GM03348 (cell line): ENCODE measurements around the gene UBALD1.

Experiments
- DNase-seq: peaks from one replicate; pipeline ENCODE4 v3.0.0; 2012; ENCODE audit warnings: low spot score

UBALD1 gene

GRCh38 chr16:4614571-4615383 lies at the start of gene UBALD1:
TSS of gene UBALD1 (minus strand) at chr16:4614888. CDS start at chr16:4614797, 91 bp downstream.
- peak; percentile 95 for DNase-seq

- no peak for DNase-seq
These were observed 49.2 kb upstream of the UBALD1 start for GRCh38 chr16:4663777-4664465.

GRCh38 chr16:4663465-4663776 lies 48.7 kb upstream of the UBALD1 start:
- DNase-seq, result no peak

GRCh38 chr16:4661661-4662060 lies 47.0 kb upstream of the UBALD1 start:
- no peak for DNase-seq

GRCh38 chr16:4660454-4661007 lies 45.8 kb upstream of the UBALD1 start:
- no peak for DNase-seq

GRCh38 chr16:4659363-4660353 lies 45.0 kb upstream of the UBALD1 start:
- no peak for DNase-seq

DNA sequence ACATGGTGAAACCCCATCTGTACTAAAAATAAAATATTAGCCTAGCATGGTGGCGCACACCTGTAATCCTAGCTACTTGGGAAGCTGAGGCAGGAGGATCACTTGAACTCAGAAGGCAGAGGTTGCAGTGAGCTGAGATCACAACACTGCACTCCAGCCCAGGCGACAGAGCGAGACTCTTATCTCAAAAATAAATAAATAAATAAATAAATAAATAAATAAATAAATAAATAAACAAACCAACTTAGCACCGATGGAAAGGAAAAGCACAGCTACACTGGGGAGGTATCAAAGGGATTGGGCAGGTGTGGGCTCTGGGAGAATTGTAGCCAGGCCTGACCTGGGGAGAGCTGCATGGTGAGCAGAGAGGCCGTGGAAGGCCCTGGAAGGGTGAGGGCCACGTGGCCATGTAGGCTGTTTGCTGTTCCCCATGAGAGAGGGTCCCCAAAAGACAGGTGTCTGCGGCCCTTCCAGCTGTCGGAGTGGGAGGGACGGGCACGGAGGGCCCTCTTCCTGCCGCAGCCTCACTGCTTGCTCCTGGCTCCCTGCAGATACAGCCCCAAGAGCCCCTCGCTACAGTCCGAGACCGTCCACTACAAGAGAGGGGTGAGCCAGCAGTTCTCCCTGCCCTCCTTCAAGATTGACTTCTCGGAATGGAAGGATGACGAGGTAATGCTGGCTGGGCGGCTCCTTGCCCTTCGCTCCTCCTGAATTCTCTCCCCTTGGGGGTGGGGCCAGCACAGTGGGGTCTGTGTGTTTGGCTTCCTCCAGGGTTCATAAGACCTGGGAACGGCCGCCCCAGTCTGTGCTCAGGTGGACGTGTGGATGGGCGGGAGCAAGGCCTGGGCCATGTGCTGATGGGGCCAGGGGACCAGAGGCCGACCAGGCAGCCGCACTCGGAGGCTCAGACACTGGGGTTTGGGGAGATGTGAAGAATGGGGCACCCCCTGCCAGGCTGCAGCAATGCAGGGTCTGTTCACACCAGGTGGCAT lies 42.3 kb upstream of the UBALD1 start:
- DNase-seq, result no peak

DNA sequence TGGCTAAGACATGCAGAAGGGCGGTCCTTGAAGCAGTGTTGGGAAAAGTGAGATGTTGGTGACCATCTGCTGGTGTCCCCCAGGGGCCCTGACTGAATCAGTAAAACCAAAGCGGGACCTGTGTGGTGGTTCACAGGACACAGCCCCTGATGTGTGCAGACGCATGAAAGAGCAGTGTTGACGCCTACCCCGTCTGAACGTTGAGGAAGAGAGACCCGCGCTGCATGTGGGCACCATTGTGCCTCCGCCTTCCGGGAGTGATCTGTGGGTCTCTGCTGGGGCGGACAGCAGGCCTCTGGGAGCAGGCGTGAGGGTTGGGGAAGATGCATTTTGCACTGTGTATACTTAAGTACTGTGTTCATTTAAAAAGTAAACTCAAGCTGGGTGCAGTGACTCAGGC lies 41.5 kb upstream of the UBALD1 start:
- no peak for DNase-seq

- no peak for DNase-seq
These were observed 41.1 kb upstream of the UBALD1 start for GRCh38 chr16:4655801-4656200.

DNA sequence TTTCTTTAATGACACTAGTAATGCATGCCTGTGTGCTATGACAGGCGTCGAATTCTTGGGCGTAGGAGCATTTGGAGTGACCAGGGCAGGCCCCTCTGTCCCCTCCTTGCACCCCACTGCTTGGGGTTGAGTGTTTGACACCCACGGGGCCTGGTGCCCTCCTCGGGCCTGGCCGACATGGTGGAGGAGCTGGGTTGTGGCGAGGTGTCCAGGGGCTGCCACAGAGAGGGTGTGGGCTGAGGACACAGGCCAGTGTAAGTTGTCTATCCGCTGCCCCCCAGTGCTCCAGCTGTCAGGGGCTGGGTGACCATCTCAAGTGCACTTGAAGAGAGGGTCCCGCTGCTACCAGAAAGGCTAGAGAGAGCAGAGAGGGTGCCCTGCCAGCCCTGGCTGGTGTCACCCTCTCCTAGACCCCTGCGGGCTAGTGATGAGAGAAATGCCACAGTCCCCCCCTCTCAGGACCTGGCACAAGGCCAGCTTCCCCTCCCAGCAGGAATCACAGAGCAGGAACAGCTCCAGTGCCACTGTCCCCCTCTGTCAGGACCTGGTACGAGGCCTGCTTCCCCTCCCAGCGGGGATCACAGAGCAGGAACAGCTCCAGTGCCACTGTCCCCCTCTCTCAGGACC lies 40.4 kb upstream of the UBALD1 start:
- DNase-seq, result no peak

GRCh38 chr16:4654011-4654963 lies 39.6 kb upstream of the UBALD1 start:
- no peak for DNase-seq

DNA sequence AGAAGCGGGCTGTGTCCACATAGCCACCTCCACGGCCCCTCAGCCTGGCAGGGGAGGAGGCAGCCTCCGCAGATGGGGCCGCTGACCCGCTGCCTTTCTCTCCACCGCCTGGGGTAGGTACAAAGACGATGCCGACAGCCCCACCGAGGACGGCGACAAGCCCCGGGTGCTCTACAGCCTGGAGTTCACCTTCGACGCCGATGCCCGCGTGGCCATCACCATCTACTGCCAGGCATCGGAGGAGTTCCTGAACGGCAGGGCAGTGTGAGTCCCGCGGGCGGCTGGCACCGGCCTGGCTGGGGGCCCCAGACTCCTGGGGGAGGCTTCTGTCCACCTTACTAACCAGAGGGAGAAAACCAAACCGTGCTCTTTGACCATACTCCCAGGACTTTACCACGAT lies 37.9 kb upstream of the UBALD1 start:
- DNase-seq, result no peak

DNA sequence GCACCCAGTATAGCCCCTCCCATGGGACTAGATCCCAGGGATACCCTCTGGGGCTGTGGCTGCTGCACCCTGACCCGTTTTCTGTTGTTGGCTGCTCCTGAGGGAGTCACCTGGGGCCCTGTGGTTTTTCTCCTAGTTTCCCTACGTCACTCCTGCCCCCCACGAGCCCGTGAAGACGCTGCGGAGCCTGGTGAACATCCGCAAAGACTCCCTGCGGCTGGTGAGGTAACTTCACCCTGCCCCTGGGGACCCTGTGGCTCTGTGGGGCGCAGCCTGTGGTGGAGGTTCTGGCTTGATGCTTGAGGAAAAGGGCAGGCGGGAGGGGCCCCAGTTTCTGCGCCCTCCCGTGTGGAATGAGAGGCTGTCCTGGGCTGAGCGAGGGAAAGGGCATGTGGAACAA lies 37.1 kb upstream of the UBALD1 start:
- DNase-seq, result no peak

GRCh38 chr16:4650443-4651074 lies 35.9 kb upstream of the UBALD1 start:
- peak; percentile 78 for DNase-seq

DNA sequence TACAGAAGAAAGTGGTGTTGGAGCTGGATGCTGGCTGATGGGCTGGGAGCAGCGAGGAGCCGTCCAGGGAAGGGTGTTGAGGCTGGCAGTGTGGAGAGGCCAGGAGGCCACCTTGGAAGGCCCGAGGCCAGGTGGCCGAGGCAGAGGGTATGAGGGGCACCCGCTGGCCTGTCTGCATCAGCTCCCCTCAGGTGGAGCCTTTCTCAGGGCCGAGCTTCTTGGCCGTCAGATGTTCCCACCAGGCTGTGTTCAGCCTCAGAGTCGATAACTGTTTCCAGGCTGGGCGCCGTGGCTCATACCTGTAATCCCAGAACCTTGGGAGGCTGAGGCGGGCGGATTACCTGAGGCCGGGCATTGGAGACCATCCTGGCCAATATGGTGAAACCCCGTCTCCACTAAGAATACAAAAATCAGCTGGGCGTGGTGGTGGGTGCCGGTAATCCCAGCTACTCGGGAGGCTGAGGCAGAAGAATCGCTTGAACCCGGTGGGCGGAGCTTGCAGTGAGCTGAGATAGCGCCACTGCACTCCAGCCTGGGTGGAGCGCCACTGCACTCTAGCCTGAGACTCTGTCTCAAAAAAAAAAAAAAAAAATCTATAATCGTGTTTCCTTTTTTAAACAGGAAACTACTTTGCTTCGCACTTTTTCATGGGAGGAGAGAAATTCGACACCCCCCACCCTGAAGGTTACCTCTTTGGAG lies 35.2 kb upstream of the UBALD1 start:
- no peak for DNase-seq

DNA sequence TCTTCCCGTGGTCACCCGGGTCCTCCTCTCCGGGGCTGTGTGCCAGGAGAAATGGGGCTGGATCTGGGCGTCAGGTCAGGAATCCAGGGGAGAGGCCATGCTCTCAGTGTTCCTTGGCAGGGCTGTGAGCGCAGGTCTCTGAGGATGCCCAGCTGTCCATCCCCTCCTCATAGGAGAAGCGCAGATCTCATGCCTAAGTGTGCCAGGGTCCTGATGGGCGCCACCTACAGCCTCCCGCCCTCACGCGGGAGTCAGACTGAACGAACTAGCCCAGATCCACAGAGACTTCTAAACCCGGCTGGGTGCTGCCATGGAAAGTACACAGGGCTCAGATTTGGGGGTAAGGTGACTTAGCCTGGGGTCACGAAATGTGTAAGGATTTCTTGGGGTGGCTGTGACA lies 34.2 kb upstream of the UBALD1 start:
- DNase-seq, result no peak

GRCh38 chr16:4647644-4647980 lies 32.9 kb upstream of the UBALD1 start:
- no peak for DNase-seq
